Caco-2 (cell line): ENCODE data around the gene C16orf92. TPM values are rescaled to one million over a fixed set of nuclear protein-coding genes. Genes with fewer than 3 reads are reported as not detected.

Experiments
- BruUV-seq: library from RNA; stranded (reverse); fragments of 400-500 nt; replicated peaks from 2 replicates; lab custom pipeline; 2021; lab: Mats Ljungman, UMichigan
- CTCF ChIA-PET: fragments of 300-600 bp; sonication (Branson Sonifier 250); formaldehyde crosslinking; loops from one replicate; lab custom pipeline; 2022; ENCODE audit warnings: antibody characterized with exemption; lab: Charles Lee
- POLR2A ChIA-PET: fragments of 300-600 bp; sonication (Branson Sonifier 250); formaldehyde crosslinking; loops from one replicate; lab custom pipeline; 2022; ENCODE audit warnings: antibody characterized with exemption; lab: Charles Lee
- DNase-seq, 2 experiments: peaks; one replicate each; pipeline versions ENCODE4 v3.0.0 to v3.0.0-alpha.2; 2020 to 2022
- H3K27me3 ChIP-seq: replicated peaks from 2 replicates; pipeline ENCODE4 v1.6.0; 2011; ENCODE audit warnings: low read length; ENCODE audit not compliant: control insufficient read depth, insufficient read depth
- H3K36me3 ChIP-seq: 2 replicates; pipeline ENCODE4 v1.5.1; 2011; ENCODE audit warnings: low read length; ENCODE audit not compliant: control insufficient read depth, insufficient read depth
- H3K4me1 ChIP-seq: fragments of 250-450 bp; sonication (Bioruptor Pico); 2 replicates; pipeline ENCODE4 v1.5.1; 2020; ENCODE audit warnings: mild to moderate bottlenecking
- H3K4me3 ChIP-seq: 2 replicates; pipeline ENCODE4 v1.5.1; 2011; ENCODE audit warnings: low read depth, mild to moderate bottlenecking, control low read depth, low read length
- H3K9me3 ChIP-seq: fragments of 250-450 bp; sonication (Bioruptor Pico); 2 replicates; pipeline ENCODE4 v1.5.1; 2020; ENCODE audit warnings: mild to moderate bottlenecking, moderate library complexity
- H3K27ac Mint-ChIP-seq: one replicate; pipeline ENCODE4 v1.8.0; 2022; ENCODE audit warnings: mixed read lengths; ENCODE audit not compliant: unreplicated experiment
- H3K27me3 Mint-ChIP-seq: one replicate; pipeline ENCODE4 v1.8.0; 2022; ENCODE audit warnings: mixed read lengths; ENCODE audit not compliant: insufficient read depth, unreplicated experiment
- H3K36me3 Mint-ChIP-seq: one replicate; pipeline ENCODE4 v1.8.0; 2022; ENCODE audit warnings: mild to moderate bottlenecking, mixed read lengths; ENCODE audit not compliant: insufficient read depth, unreplicated experiment
- H3K4me1 Mint-ChIP-seq: one replicate; pipeline ENCODE4 v1.8.0; 2022; ENCODE audit warnings: low read depth, mixed read lengths; ENCODE audit not compliant: unreplicated experiment
- H3K4me3 Mint-ChIP-seq: one replicate; pipeline ENCODE4 v1.8.0; 2022; ENCODE audit warnings: mild to moderate bottlenecking, moderate library complexity, mixed read lengths; ENCODE audit not compliant: unreplicated experiment
- H3K9me3 Mint-ChIP-seq: one replicate; pipeline ENCODE4 v1.8.0; 2022; ENCODE audit warnings: mixed read lengths; ENCODE audit not compliant: unreplicated experiment
- intact Hi-C: fragments of 100-400 bp; cut with micrococcal nuclease; formaldehyde crosslinking; loops from one replicate; pipeline ENCODE4 v1.10.0; 2022; ENCODE audit not compliant: unreplicated experiment
- total RNA-seq: library from RNA; stranded (reverse); gene quantifications from 2 replicates; pipeline ENCODE4 v1.2.3, GENCODE V29; 2022
- TF ChIP-seq, protein P1 (sequence below), 2 experiments: fragments of 200-600 bp in 1 of 2; IDR thresholded peaks; 1 replicate in 1 of 2; 2 replicates in 1 of 2; pipeline versions ENCODE4 v1.5.1 to v1.8.0; 2011 to 2022; ENCODE audit warnings: antibody characterized with exemption in 1 of 2, control low read depth in 1 of 2, inconsistent platforms in 1 of 2, low read depth in 1 of 2, low read length in 1 of 2, mild to moderate bottlenecking in 1 of 2, moderate library complexity in 1 of 2; ENCODE audit not compliant: insufficient read depth in 1 of 2, severe bottlenecking in 1 of 2, unreplicated experiment in 1 of 2

Gene C16orf92
- total RNA-seq, 1 experiment from 2014 or later = not detected

DNA sequence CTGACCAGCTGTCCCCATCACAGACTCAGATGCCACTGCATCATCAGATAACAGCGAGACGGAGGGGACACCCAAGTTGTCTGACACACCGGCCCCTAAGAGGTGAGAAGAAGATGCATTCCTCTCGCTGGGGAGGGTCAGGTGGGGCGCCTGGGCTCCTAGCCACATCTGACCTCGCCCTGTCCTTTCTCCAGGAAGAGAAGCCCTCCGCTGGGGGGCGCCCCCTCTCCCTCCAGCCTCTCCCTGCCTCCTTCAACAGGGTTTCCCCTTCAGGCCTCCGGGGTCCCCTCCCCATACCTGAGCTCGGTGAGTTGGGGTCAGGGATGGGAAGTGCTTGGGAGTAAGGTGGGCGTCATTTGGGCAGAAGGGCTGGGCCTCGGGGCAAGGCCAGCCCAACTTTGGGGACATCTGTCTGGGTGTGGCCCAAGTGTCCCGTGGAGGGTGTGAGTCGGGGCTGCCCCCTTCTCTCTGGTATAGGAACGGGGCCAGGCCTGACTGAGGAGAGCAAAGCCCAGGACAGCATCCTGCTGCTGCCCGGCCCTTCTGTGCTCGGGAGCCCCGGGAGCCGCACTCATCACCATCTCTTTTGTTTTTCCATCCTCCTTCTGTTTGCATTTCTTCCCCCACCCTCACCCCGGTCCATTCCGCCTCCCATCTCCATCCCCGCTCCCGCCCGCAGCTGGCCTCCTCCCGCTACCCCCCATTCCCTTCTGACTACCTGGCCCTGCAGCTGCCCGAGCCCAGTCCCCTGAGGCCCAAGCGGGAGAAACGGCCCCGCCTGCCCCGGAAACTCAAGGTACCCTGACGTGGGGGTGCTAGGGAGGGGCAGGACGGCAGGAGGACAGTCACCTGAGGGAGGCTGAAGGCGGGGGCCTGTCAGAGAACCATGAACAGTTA, 22.0 kb upstream of the C16orf92 start:
- H3K4me1 Mint-ChIP-seq = no peaks in the 10 kb centered on the region
- no peak overlapping the region for H3K4me3 Mint-ChIP-seq
- no peaks in the 10 kb centered on the region for H3K27me3 Mint-ChIP-seq
- H3K27ac Mint-ChIP-seq = no peak overlapping the region
- ChIA-PET CTCF (no interaction called here), POLR2A (no interaction called here)
- H3K9me3 ChIP-seq = no peaks in the 10 kb centered on the region
- no peak for DNase-seq
- H3K4me1 ChIP-seq = peaks cover 5% of the 10 kb centered on the region; the same call in 1 of the 2 replicates
- H3K27me3 ChIP-seq = no peaks in the 10 kb centered on the region
- peaks cover 36% of the 10 kb centered on the region for H3K36me3 Mint-ChIP-seq
- H3K36me3 ChIP-seq = no peaks in the 10 kb centered on the region
- BruUV-seq = no TSS peak
- no peak overlapping the region for H3K4me3 ChIP-seq
- TF ChIP-seq, protein P1, sequence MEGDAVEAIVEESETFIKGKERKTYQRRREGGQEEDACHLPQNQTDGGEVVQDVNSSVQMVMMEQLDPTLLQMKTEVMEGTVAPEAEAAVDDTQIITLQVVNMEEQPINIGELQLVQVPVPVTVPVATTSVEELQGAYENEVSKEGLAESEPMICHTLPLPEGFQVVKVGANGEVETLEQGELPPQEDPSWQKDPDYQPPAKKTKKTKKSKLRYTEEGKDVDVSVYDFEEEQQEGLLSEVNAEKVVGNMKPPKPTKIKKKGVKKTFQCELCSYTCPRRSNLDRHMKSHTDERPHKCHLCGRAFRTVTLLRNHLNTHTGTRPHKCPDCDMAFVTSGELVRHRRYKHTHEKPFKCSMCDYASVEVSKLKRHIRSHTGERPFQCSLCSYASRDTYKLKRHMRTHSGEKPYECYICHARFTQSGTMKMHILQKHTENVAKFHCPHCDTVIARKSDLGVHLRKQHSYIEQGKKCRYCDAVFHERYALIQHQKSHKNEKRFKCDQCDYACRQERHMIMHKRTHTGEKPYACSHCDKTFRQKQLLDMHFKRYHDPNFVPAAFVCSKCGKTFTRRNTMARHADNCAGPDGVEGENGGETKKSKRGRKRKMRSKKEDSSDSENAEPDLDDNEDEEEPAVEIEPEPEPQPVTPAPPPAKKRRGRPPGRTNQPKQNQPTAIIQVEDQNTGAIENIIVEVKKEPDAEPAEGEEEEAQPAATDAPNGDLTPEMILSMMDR (IDR thresholded peaks at IDR 0.05; ENCODE audit: insufficient read depth in 1 of 2, low read depth in 1 of 2, low read length in 1 of 2, severe bottlenecking in 1 of 2, unreplicated experiment in 1 of 2) = no peak
- H3K9me3 Mint-ChIP-seq = no peaks in the 10 kb centered on the region
- intact Hi-C loops = no loop called here

DNA sequence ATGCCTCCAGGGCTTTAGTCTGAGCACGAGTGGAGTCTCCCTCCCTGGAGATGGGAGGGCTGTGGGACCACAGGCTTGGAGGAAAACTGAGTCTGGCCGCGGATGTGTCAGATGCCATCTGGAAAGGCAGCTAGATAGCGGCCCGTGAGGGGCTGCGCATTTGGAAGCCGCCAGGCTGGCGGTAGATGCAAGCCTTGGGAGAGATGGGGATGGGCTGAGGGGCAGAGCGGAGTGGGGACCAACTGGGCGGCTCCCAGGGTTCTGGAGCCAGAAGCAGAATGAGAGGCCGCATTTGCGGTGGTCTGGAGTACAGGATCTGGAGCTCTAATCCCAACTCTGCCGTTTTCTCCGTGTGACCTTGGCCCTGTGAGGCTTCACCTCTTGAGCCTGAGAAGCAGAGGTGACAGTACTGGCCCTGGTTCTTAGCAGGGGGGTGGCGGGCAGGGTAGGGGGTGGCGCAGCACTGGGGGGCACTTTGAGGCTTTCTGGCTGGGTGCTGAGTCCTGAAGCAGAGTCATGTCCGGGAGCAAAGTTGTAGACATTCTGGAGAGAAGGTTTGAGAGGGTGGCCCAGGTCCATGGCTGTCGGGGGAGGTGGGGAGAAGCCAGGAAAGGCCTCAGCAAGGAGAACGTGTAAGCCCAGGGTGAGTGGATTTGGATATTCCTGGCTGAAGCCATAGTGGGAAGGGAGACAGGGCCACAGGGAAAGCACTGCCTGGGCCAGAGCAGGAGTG, 20.2 kb upstream of the C16orf92 start:
- no peaks in the 10 kb centered on the region for H3K9me3 ChIP-seq
- H3K4me3 Mint-ChIP-seq = no peak overlapping the region
- no peaks in the 10 kb centered on the region for H3K27me3 Mint-ChIP-seq
- no peak for DNase-seq
- no peaks in the 10 kb centered on the region for H3K27me3 ChIP-seq
- H3K27ac Mint-ChIP-seq = no peak overlapping the region
- H3K36me3 Mint-ChIP-seq = peaks cover 28% of the 10 kb centered on the region
- no peaks in the 10 kb centered on the region for H3K9me3 Mint-ChIP-seq
- intact Hi-C loops = no loop called here
- POLR2A ChIA-PET = no interaction called here
- no peak overlapping the region for H3K4me3 ChIP-seq
- no peaks in the 10 kb centered on the region for H3K4me1 ChIP-seq
- H3K4me1 Mint-ChIP-seq = no peaks in the 10 kb centered on the region
- BruUV-seq = no TSS peak
- TF ChIP-seq, protein P1 (IDR thresholded peaks at IDR 0.05; ENCODE audit: insufficient read depth in 1 of 2, low read depth in 1 of 2, low read length in 1 of 2, severe bottlenecking in 1 of 2, unreplicated experiment in 1 of 2) = no peak
- CTCF ChIA-PET = no interaction called here
- H3K36me3 ChIP-seq = no peaks in the 10 kb centered on the region

DNA sequence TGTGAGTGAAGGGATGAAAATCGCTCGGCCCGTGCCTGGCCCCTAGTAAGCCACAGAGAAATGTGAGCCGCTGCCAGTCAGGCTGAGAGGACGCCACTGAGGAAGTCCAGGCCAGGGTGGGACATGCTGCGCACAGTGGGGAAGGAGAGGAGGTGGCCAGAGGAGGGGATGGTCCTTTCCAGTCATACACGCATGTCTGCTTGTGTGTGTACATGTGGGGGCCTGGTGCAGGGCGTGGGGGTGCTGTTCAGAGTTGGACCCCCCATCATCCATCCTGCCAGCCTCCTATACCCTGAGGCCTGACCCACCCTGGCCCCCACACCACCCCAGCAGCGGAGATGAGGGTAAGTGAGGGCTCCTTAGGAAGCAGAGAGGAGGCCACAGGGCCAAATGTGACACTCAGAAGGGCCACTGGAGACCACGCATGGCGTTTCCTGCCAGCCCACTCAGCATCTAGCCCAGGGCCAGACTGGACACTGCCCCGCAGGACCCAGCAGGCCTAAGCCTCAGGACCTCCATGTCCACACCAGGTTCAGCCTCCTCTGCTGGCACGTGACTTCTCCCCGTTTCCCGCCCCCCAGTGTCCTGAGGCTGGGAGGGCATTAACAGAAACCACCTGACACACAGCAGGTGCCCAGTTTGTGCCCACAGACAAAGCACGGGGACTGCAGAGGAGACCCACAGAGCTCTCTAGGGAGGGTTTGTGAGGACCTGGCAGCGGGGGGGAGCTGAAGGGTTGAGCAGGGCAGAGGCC, 19.2 kb upstream of the C16orf92 start:
- Mint-ChIP-seq H3K27me3 (no peaks in the 10 kb centered on the region), H3K4me3 (no peak overlapping the region), H3K4me1 (no peaks in the 10 kb centered on the region), H3K9me3 (no peaks in the 10 kb centered on the region), H3K36me3 (peaks cover 25% of the 10 kb centered on the region), H3K27ac (no peak overlapping the region)
- Histone ChIP-seq H3K9me3 (no peaks in the 10 kb centered on the region), H3K4me1 (no peaks in the 10 kb centered on the region), H3K36me3 (no peaks in the 10 kb centered on the region), H3K4me3 (no peak overlapping the region), H3K27me3 (no peaks in the 10 kb centered on the region)
- no TSS peak for BruUV-seq
- ChIA-PET POLR2A (no interaction called here), CTCF (interaction anchor here (2.4 kb wide), 1 partner anchor 104 kb away, joined by 9 read pairs; the partner anchor contains the start of genes ASPHD1 and SEZ6L2)
- DNase-seq = no peak
- intact Hi-C loops = no loop called here
- TF ChIP-seq, protein P1 (IDR thresholded peaks at IDR 0.05; ENCODE audit: insufficient read depth in 1 of 2, low read depth in 1 of 2, low read length in 1 of 2, severe bottlenecking in 1 of 2, unreplicated experiment in 1 of 2) = no peak
